Liver (tissue), 9 donors: ENCODE results near the gene CCDC154. TPM values are rescaled to one million over a fixed set of nuclear protein-coding genes. Genes with fewer than 3 reads are reported as not detected.

Experiments
- DNase-seq: peaks from one replicate; pipeline ENCODE4 v3.0.0-alpha.2; 2017; ENCODE audit warnings: low spot score
- H3K27ac ChIP-seq, 2 donors: one replicate each; pipeline ENCODE4 v1.7.0; 2013; ENCODE audit warnings: inconsistent platforms in 2 of 2, low read length in 2 of 2, control low read depth in 1 of 2, low read depth in 1 of 2, mild to moderate bottlenecking in 1 of 2
- H3K27me3 ChIP-seq, 4 donors: one replicate each; pipeline versions ENCODE4 v1.6.1 to v1.7.0; 2013; ENCODE audit warnings: low read length in 3 of 4, inconsistent platforms in 1 of 4, mild to moderate bottlenecking in 1 of 4, moderate library complexity in 1 of 4; ENCODE audit not compliant: control insufficient read depth in 4 of 4, insufficient read depth in 4 of 4
- H3K36me3 ChIP-seq, 4 donors: one replicate each; pipeline versions ENCODE4 v1.6.1 to v1.7.0; 2013; ENCODE audit warnings: low read length in 3 of 4, mild to moderate bottlenecking in 3 of 4, low read depth in 1 of 4, moderate library complexity in 1 of 4; ENCODE audit not compliant: control insufficient read depth in 4 of 4, insufficient read depth in 3 of 4
- H3K4me1 ChIP-seq, 4 donors: one replicate each; pipeline versions ENCODE4 v1.6.1 to v1.7.0; 2013; ENCODE audit warnings: low read length in 3 of 4, mild to moderate bottlenecking in 3 of 4, moderate library complexity in 1 of 4; ENCODE audit not compliant: control insufficient read depth in 4 of 4, insufficient read depth in 4 of 4
- H3K4me3 ChIP-seq, 3 donors: one replicate each; pipeline versions ENCODE4 v1.6.1 to v1.7.0; 2013; ENCODE audit warnings: low read length in 3 of 3, control low read depth in 1 of 3, low read depth in 1 of 3, mild to moderate bottlenecking in 1 of 3
- H3K9ac ChIP-seq, 2 donors: one replicate each; pipeline ENCODE4 v1.7.0; 2013; ENCODE audit warnings: low read length in 2 of 2, mild to moderate bottlenecking in 2 of 2, moderate library complexity in 2 of 2, control low read depth in 1 of 2, low read depth in 1 of 2
- H3K9me3 ChIP-seq, 4 donors: one replicate each; pipeline versions ENCODE4 v1.6.1 to v1.7.0; 2013; ENCODE audit warnings: low read length in 3 of 4; ENCODE audit not compliant: control insufficient read depth in 4 of 4
- ATF3 ChIP-seq: IDR thresholded peaks from 2 replicates; pipeline ENCODE4 v1.6.1; 2016; ENCODE audit warnings: antibody characterized with exemption
- CTCF ChIP-seq: fragments of 150-350 bp; IDR thresholded peaks from 2 replicates; pipeline ENCODE4 v1.5.1; 2017; ENCODE audit warnings: improper control_type of control experiment, low read depth, low read length; ENCODE audit not compliant: missing input control
- EGR1 ChIP-seq, 2 donors: IDR thresholded peaks; 2 replicates each; pipeline ENCODE4 v1.6.1; 2016 to 2018; ENCODE audit warnings: antibody characterized with exemption in 2 of 2, low read depth in 2 of 2
- FOXA1 ChIP-seq: IDR thresholded peaks from 2 replicates; pipeline ENCODE4 v1.6.1; 2016; ENCODE audit warnings: antibody characterized with exemption
- FOXA2 ChIP-seq: IDR thresholded peaks from 2 replicates; pipeline ENCODE4 v1.6.1; 2016; ENCODE audit warnings: antibody characterized with exemption
- GABPA ChIP-seq, 2 donors: IDR thresholded peaks in 1 of 2; conservative IDR thresholded peaks in 1 of 2; 2 replicates each; pipeline ENCODE4 v1.6.1; 2016; ENCODE audit warnings: antibody characterized with exemption in 2 of 2, mild to moderate bottlenecking in 1 of 2, moderate library complexity in 1 of 2
- HNF4A ChIP-seq, 2 donors: conservative IDR thresholded peaks; 2 replicates each; pipeline ENCODE4 v1.6.1; 2016; ENCODE audit warnings: antibody characterized with exemption in 2 of 2, mild to moderate bottlenecking in 2 of 2
- HNF4G ChIP-seq: IDR thresholded peaks from 2 replicates; pipeline ENCODE4 v1.6.1; 2016; ENCODE audit warnings: antibody characterized with exemption
- NR2F2 ChIP-seq: IDR thresholded peaks from 2 replicates; pipeline ENCODE4 v1.6.1; 2016; ENCODE audit warnings: antibody characterized with exemption
- RAD21 ChIP-seq, 2 donors: IDR thresholded peaks; 2 replicates each; pipeline ENCODE4 v1.6.1; 2016; ENCODE audit warnings: antibody characterized with exemption in 2 of 2, mild to moderate bottlenecking in 2 of 2
- REST ChIP-seq: IDR thresholded peaks from 2 replicates; pipeline ENCODE4 v1.6.1; 2016; ENCODE audit warnings: antibody characterized with exemption, mild to moderate bottlenecking
- SP1 ChIP-seq: IDR thresholded peaks from 2 replicates; pipeline ENCODE4 v1.6.1; 2018; ENCODE audit warnings: antibody characterized with exemption, mild to moderate bottlenecking
- TAF1 ChIP-seq: conservative IDR thresholded peaks from 2 replicates; pipeline ENCODE4 v1.6.1; 2016; ENCODE audit warnings: antibody characterized with exemption, mild to moderate bottlenecking
- YY1 ChIP-seq: IDR thresholded peaks from 2 replicates; pipeline ENCODE4 v1.6.1; 2016; ENCODE audit warnings: antibody characterized with exemption, mild to moderate bottlenecking
- ZBTB33 ChIP-seq: IDR thresholded peaks from 2 replicates; pipeline ENCODE4 v1.6.1; 2016; ENCODE audit warnings: antibody characterized with exemption
- WGBS: extraction: QIAGEN DNeasy Blood & Tissue Kit; methylation state at CpG from one replicate; pipeline ENCODE4 v1.1.7; 2013; 5-methylcytosine and 5-hydroxymethylcytosine counted together
- polyA plus RNA-seq, 2 donors: library from polyadenylated mRNA; stranded (reverse) in 1 of 2; unstranded in 1 of 2; fragments of 200-250 nt in 1 of 2; fragments of >200 nt in 1 of 2; fragmentation: Nextera tagmentation in 1 of 2; extraction: Ambion mirVana in 1 of 2; gene quantifications; one replicate each; pipeline versions ENCODE4 v1.2.1 to v1.2.3, GENCODE V29; 2013 to 2015
- total RNA-seq, 2 donors: library from RNA; depleted of rRNA; stranded (reverse); fragments of >200 nt; gene quantifications; one replicate each; pipeline ENCODE4 v1.2.3, GENCODE V29; 2014
- TF ChIP-seq, protein P1 (sequence below): IDR thresholded peaks from 2 replicates; pipeline ENCODE4 v1.6.1; 2016; ENCODE audit warnings: antibody characterized with exemption
- donor health status: healthy.
- donor health status: healthy.
- donor health status: healthy.
- donor health status: healthy.
- donor health status: healthy.

Gene CCDC154
- total and polyA plus RNA-seq, 4 donors, result 0.18 to 0.42 (median 0.39) TPM; not detected in 1

- Histone ChIP-seq H3K9ac (no peak overlapping the region), H3K4me1 (no peaks in the 10 kb centered on the region), H3K27me3 (no peaks in the 10 kb centered on the region), H3K27ac (no peak overlapping the region), H3K9me3 (no peaks in the 10 kb centered on the region), H3K4me3 (no peak overlapping the region), H3K36me3 (peaks cover 5 to 48% (median 10%) of the 10 kb centered on the region in 4 donors)
- WGBS, result 97% methylated on average over 39 of the region's 39 CpGs
- DNase-seq, result no peak
- TF ChIP-seq SP1 (no peak), FOXA1 (no peak), TAF1 (no peak), ATF3 (no peak), YY1 (no peak), CTCF (no peak), FOXA2 (no peak), REST (no peak), GABPA (IDR thresholded peaks at IDR 0.05 in 1 of 2, conservative IDR thresholded peaks at IDR 0.05 in 1 of 2) (no peak), ZBTB33 (no peak), NR2F2 (no peak), EGR1 (IDR thresholded peaks at IDR 0.05; ENCODE audit: low read depth in 2 of 2) (no peak), RAD21 (IDR thresholded peaks at IDR 0.05) (no peak), HNF4G (no peak), HNF4A (conservative IDR thresholded peaks at IDR 0.05) (no peak)
- TF ChIP-seq, protein P1, sequence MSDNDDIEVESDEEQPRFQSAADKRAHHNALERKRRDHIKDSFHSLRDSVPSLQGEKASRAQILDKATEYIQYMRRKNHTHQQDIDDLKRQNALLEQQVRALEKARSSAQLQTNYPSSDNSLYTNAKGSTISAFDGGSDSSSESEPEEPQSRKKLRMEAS, result no peak
These were observed 59.1 kb downstream of the CCDC154 start for GRCh38 chr16:1385232-1385631.

Other genes starting within 250 kb of the CCDC154 start
- gene TPSG1, start 219.3 kb downstream of the CCDC154 start, total RNA-seq, result not detected
- gene TPSG1, start 219.3 kb downstream of the CCDC154 start, polyA plus RNA-seq, result under 1 TPM in 1 of 2 donors, not detected in 1; 0.55 TPM
- gene TPSB2, start 214.4 kb downstream of the CCDC154 start, total RNA-seq, result under 1 TPM; 0.09 to 0.67 TPM
- gene TPSB2, start 214.4 kb downstream of the CCDC154 start, polyA plus RNA-seq, result 10 to 100 TPM in 1 of 2 donors, under 1 TPM in 1; 0.24 to 12.7 TPM
- gene TPSAB1, start 203.9 kb downstream of the CCDC154 start, total RNA-seq, result 1 to 10 TPM in 1 of 2 donors, under 1 TPM in 1; 0.23 to 1.1 TPM
- 10 to 100 TPM in 1 of 2 donors, 1 to 10 TPM in 1; 1.4 to 10.8 TPM for gene TPSAB1, start 203.9 kb downstream of the CCDC154 start, polyA plus RNA-seq
- under 1 TPM in 1 of 2 donors, not detected in 1; 0.28 TPM for gene TPSD1, start 188.5 kb downstream of the CCDC154 start, total RNA-seq
- under 1 TPM in 1 of 2 donors, not detected in 1; 0.40 TPM for gene TPSD1, start 188.5 kb downstream of the CCDC154 start, polyA plus RNA-seq
- 10 to 100 TPM; 21.8 to 23.9 TPM for gene UBE2I, start 134.9 kb downstream of the CCDC154 start, total RNA-seq
- gene UBE2I, start 134.9 kb downstream of the CCDC154 start, polyA plus RNA-seq, result 10 to 100 TPM; 19.4 to 23.2 TPM
- gene BAIAP3, start 110.9 kb downstream of the CCDC154 start, total RNA-seq, result 1 to 10 TPM; 2.3 to 2.8 TPM
- 1 to 10 TPM; 1.6 to 3.8 TPM for gene BAIAP3, start 110.9 kb downstream of the CCDC154 start, polyA plus RNA-seq
- gene TSR3, start 92.7 kb downstream of the CCDC154 start, total RNA-seq, result 10 to 100 TPM; 20.3 to 29.5 TPM
- gene TSR3, start 92.7 kb downstream of the CCDC154 start, polyA plus RNA-seq, result 10 to 100 TPM; 28.3 to 29.9 TPM
- gene GNPTG, start 92.6 kb downstream of the CCDC154 start, total RNA-seq, result 10 to 100 TPM; 24.4 to 31.4 TPM
- gene GNPTG, start 92.6 kb downstream of the CCDC154 start, polyA plus RNA-seq, result 10 to 100 TPM; 50.7 to 79.6 TPM
- gene UNKL, start 29.9 kb downstream of the CCDC154 start, total RNA-seq, result 10 to 100 TPM in 1 of 2 donors, 1 to 10 TPM in 1; 7.1 to 14.7 TPM
- 1 to 10 TPM; 3.5 to 6.1 TPM for gene UNKL, start 29.9 kb downstream of the CCDC154 start, polyA plus RNA-seq
- gene UQCC4, start 23.8 kb downstream of the CCDC154 start, total RNA-seq, result 1 to 10 TPM; 6.9 to 8.9 TPM
- gene UQCC4, start 23.8 kb downstream of the CCDC154 start, polyA plus RNA-seq, result 10 to 100 TPM; 13.8 to 16.4 TPM
- gene PERCC1, start 13.5 kb downstream of the CCDC154 start, total RNA-seq, result 1 to 10 TPM in 1 of 2 donors, under 1 TPM in 1; 0.50 to 4.7 TPM
- gene PERCC1, start 13.5 kb downstream of the CCDC154 start, polyA plus RNA-seq, result not detected
- gene CLCN7, start 30.5 kb upstream of the CCDC154 start, total RNA-seq, result 10 to 100 TPM; 26.1 to 34.4 TPM
- 10 to 100 TPM; 13.9 to 36.2 TPM for gene CLCN7, start 30.5 kb upstream of the CCDC154 start, polyA plus RNA-seq
- under 1 TPM; 0.08 to 0.61 TPM for gene PTX4, start 44.4 kb upstream of the CCDC154 start, total RNA-seq
- gene PTX4, start 44.4 kb upstream of the CCDC154 start, polyA plus RNA-seq, result not detected
- 10 to 100 TPM; 12.9 to 14.6 TPM for gene TELO2, start 48.8 kb upstream of the CCDC154 start, total RNA-seq
- 10 to 100 TPM; 17.8 to 19.3 TPM for gene TELO2, start 48.8 kb upstream of the CCDC154 start, polyA plus RNA-seq
- 10 to 100 TPM in 1 of 2 donors, 1 to 10 TPM in 1; 3.5 to 11.7 TPM for gene TMEM204, start 89.1 kb upstream of the CCDC154 start, total RNA-seq
- 10 to 100 TPM in 1 of 2 donors, 1 to 10 TPM in 1; 9.8 to 14.4 TPM for gene TMEM204, start 89.1 kb upstream of the CCDC154 start, polyA plus RNA-seq
- 1 to 10 TPM; 5.4 to 8.1 TPM for gene IFT140, start 167.5 kb upstream of the CCDC154 start, total RNA-seq
- 1 to 10 TPM; 1.3 to 2.1 TPM for gene IFT140, start 167.5 kb upstream of the CCDC154 start, polyA plus RNA-seq
- 1 to 10 TPM; 6.0 to 6.4 TPM for gene CRAMP1, start 167.8 kb upstream of the CCDC154 start, total RNA-seq
- gene CRAMP1, start 167.8 kb upstream of the CCDC154 start, polyA plus RNA-seq, result 1 to 10 TPM; 1.1 to 2.5 TPM
- gene JPT2, start 233.7 kb upstream of the CCDC154 start, total RNA-seq, result 10 to 100 TPM; 31.0 to 32.6 TPM
- 10 to 100 TPM in 1 of 2 donors, 1 to 10 TPM in 1; 7.4 to 25.8 TPM for gene JPT2, start 233.7 kb upstream of the CCDC154 start, polyA plus RNA-seq